H1 (cell line): ENCODE measurements around the gene HYCC1. TPM values are rescaled to one million over a fixed set of nuclear protein-coding genes. Genes with fewer than 3 reads are reported as not detected.

Experiments used
- CTCF ChIA-PET: fragments of 300-600 bp; sonication (Branson Sonifier 250); formaldehyde crosslinking; loops from one replicate; lab custom pipeline; 2021; ENCODE audit not compliant: partially characterized antibody; lab: Charles Lee
- POLR2A ChIA-PET: fragments of 300-600 bp; sonication (Branson Sonifier 250); formaldehyde crosslinking; loops from one replicate; lab custom pipeline; 2021; ENCODE audit warnings: inconsistent platforms; ENCODE audit not compliant: partially characterized antibody; lab: Charles Lee
- DNase-seq, 2 experiments: peaks; one replicate each; pipeline versions ENCODE4 v3.0.0 to v3.0.0-alpha.2; 2010 to 2022; ENCODE audit warnings: low spot score in 2 of 2, low read depth in 1 of 2, mixed read lengths in 1 of 2
- FAIRE-seq: peaks from 2 replicates; lab custom pipeline; 2011; peaks lifted over from hg19 to GRCh38; lab: Jason Lieb, UNC
- H2AFZ ChIP-seq: 2 replicates; pipeline ENCODE4 v1.8.1; 2012; ENCODE audit warnings: low read length, inconsistent platforms
- H2AK5ac ChIP-seq: 2 replicates; pipeline ENCODE4 v1.6.1; 2013; ENCODE audit warnings: low read depth, low read length
- H2BK120ac ChIP-seq: replicated peaks from 2 replicates; pipeline ENCODE3; 2013; ENCODE audit warnings: low read depth, low read length, inconsistent platforms
- H2BK12ac ChIP-seq: 2 replicates; pipeline ENCODE4 v1.6.1; 2013; ENCODE audit warnings: low read depth, low read length
- H2BK15ac ChIP-seq: 2 replicates; pipeline ENCODE4 v1.6.1; 2013; ENCODE audit warnings: low read length
- H2BK20ac ChIP-seq: 2 replicates; pipeline ENCODE4 v1.6.1; 2013; ENCODE audit warnings: low read length
- H2BK5ac ChIP-seq: 2 replicates; pipeline ENCODE4 v1.6.1; 2013; ENCODE audit warnings: low read depth, low read length
- H3K14ac ChIP-seq: 2 replicates; pipeline ENCODE4 v1.6.1; 2013; ENCODE audit warnings: inconsistent platforms; ENCODE audit not compliant: insufficient read length
- H3K18ac ChIP-seq: 2 replicates; pipeline ENCODE4 v1.6.1; 2013; ENCODE audit warnings: low read length; ENCODE audit errors: extremely low read depth
- H3K23ac ChIP-seq: 2 replicates; pipeline ENCODE4 v1.6.1; 2013; ENCODE audit warnings: inconsistent platforms; ENCODE audit not compliant: insufficient read length
- H3K23me2 ChIP-seq: 2 replicates; pipeline ENCODE4 v1.6.1; 2013; ENCODE audit warnings: low read depth, low read length
- H3K27ac ChIP-seq: 2 replicates; pipeline ENCODE4 v1.6.1; 2011; ENCODE audit warnings: low read depth, low read length, inconsistent platforms
- H3K27me3 ChIP-seq, 4 experiments: replicated peaks in 1 of 4; 1 replicate in 1 of 4; 2 replicates in 3 of 4; pipeline versions ENCODE4 v1.6.1 to v1.8.1; 2011 to 2013; ENCODE audit warnings: low read length in 3 of 4, mild to moderate bottlenecking in 3 of 4, inconsistent platforms in 2 of 4, mixed read lengths in 2 of 4, moderate library complexity in 1 of 4; ENCODE audit not compliant: control insufficient read depth in 3 of 4, insufficient read depth in 3 of 4; ENCODE audit errors: extremely low read depth in 1 of 4
- H3K36me3 ChIP-seq, 4 experiments: 2 replicates each; pipeline versions ENCODE4 v1.6.1 to v1.8.1; 2011 to 2013; ENCODE audit warnings: mild to moderate bottlenecking in 4 of 4, low read length in 3 of 4, moderate library complexity in 2 of 4, control low read depth in 1 of 4, inconsistent platforms in 1 of 4; ENCODE audit not compliant: insufficient read depth in 4 of 4, control insufficient read depth in 2 of 4
- H3K4ac ChIP-seq: replicated peaks from 2 replicates; pipeline ENCODE3; 2013; ENCODE audit warnings: low read length, low read depth, mixed read lengths, inconsistent platforms; ENCODE audit not compliant: insufficient read length
- H3K4me1 ChIP-seq, 4 experiments: replicated peaks in 1 of 4; 1 replicate in 1 of 4; 2 replicates in 3 of 4; pipeline versions ENCODE4 v1.6.1 to v1.8.1; 2011 to 2013; ENCODE audit warnings: low read length in 3 of 4, inconsistent platforms in 2 of 4, mixed read lengths in 1 of 4; ENCODE audit not compliant: insufficient read depth in 4 of 4, control insufficient read depth in 3 of 4
- H3K4me2 ChIP-seq, 2 experiments: 2 replicates each; pipeline versions ENCODE4 v1.6.1 to v1.8.1; 2011 to 2013; ENCODE audit warnings: low read depth in 2 of 2, low read length in 2 of 2, control low read depth in 1 of 2, inconsistent platforms in 1 of 2, mild to moderate bottlenecking in 1 of 2; ENCODE audit not compliant: insufficient read depth in 1 of 2
- H3K4me3 ChIP-seq, 4 experiments: fragments of 200-600, 300-600 bp in 1 of 4; sonication (generic), shearing (Covaris generic), sonication (Bioruptor Twin) in 1 of 4; 2 replicates each; pipeline versions ENCODE4 v1.5.1 to v1.8.1; 2011 to 2016; ENCODE audit warnings: low read length in 4 of 4, low read depth in 3 of 4, control low read depth in 2 of 4, inconsistent platforms in 2 of 4, mild to moderate bottlenecking in 2 of 4, mixed read lengths in 1 of 4, moderate library complexity in 1 of 4; ENCODE audit not compliant: insufficient read depth in 2 of 4; ENCODE audit errors: extremely low read depth in 1 of 4
- H3K56ac ChIP-seq: replicated peaks from 2 replicates; pipeline ENCODE3; 2013; ENCODE audit warnings: low read depth, mild to moderate bottlenecking, mixed read lengths, low read length, inconsistent platforms; ENCODE audit not compliant: insufficient read length
- H3K79me1 ChIP-seq: 2 replicates; pipeline ENCODE4 v1.6.1; 2013; ENCODE audit warnings: low read depth, low read length, control low read depth
- H3K79me2 ChIP-seq, 2 experiments: 2 replicates each; pipeline versions ENCODE4 v1.6.1 to v1.8.1; 2012 to 2013; ENCODE audit warnings: low read length in 2 of 2, mild to moderate bottlenecking in 2 of 2, inconsistent platforms in 1 of 2; ENCODE audit not compliant: insufficient read depth in 2 of 2, control insufficient read depth in 1 of 2
- H3K9ac ChIP-seq, 4 experiments: replicated peaks in 1 of 4; 1 replicate in 1 of 4; 2 replicates in 3 of 4; pipeline versions ENCODE4 v1.6.1 to v1.8.1; 2011 to 2013; ENCODE audit warnings: low read depth in 3 of 4, low read length in 3 of 4, control low read depth in 2 of 4, mild to moderate bottlenecking in 2 of 4, moderate library complexity in 2 of 4, inconsistent platforms in 1 of 4; ENCODE audit errors: extremely low read depth in 1 of 4
- H3K9me3 ChIP-seq, 2 experiments: 2 replicates each; pipeline versions ENCODE4 v1.6.1 to v1.8.1; 2012 to 2013; ENCODE audit warnings: mild to moderate bottlenecking in 2 of 2, moderate library complexity in 2 of 2, control low read depth in 1 of 2, inconsistent platforms in 1 of 2, low read depth in 1 of 2, low read length in 1 of 2, mixed read lengths in 1 of 2; ENCODE audit not compliant: insufficient read depth in 2 of 2
- H4K20me1 ChIP-seq, 2 experiments: replicated peaks in 1 of 2; 2 replicates each; pipeline versions ENCODE3 to v1.8.1; 2011 to 2013; ENCODE audit warnings: inconsistent platforms in 2 of 2, low read length in 2 of 2, mild to moderate bottlenecking in 1 of 2; ENCODE audit not compliant: insufficient read depth in 2 of 2, control insufficient read depth in 1 of 2
- H4K5ac ChIP-seq: 2 replicates; pipeline ENCODE4 v1.6.1; 2013; ENCODE audit warnings: low read length, low read depth, mixed read lengths, inconsistent platforms; ENCODE audit not compliant: insufficient read length
- H4K8ac ChIP-seq: 2 replicates; pipeline ENCODE4 v1.8.0; 2013; ENCODE audit warnings: mild to moderate bottlenecking, moderate library complexity, low read length, inconsistent platforms; ENCODE audit not compliant: insufficient read depth; ENCODE audit errors: extremely low read depth
- H4K91ac ChIP-seq: replicated peaks from 2 replicates; pipeline ENCODE3; 2013; ENCODE audit warnings: low read length, mixed read lengths, inconsistent platforms; ENCODE audit not compliant: insufficient read length
- CBX5 ChIP-seq: fragments of 300-800, 300-1000 bp; sonication (generic); IDR thresholded peaks from 2 replicates; pipeline ENCODE4 v1.7.1; 2016; ENCODE audit warnings: antibody characterized with exemption, low read length, low read depth
- KDM4A ChIP-seq: IDR thresholded peaks from one replicate; pipeline ENCODE4 v1.7.1; 2012; ENCODE audit warnings: low read depth, mild to moderate bottlenecking, moderate library complexity, low read length, inconsistent platforms; ENCODE audit not compliant: severe bottlenecking
- KDM5A ChIP-seq: fragments of 200-600 bp; IDR thresholded peaks from 2 replicates; pipeline ENCODE4 v1.7.1; 2012; ENCODE audit warnings: mild to moderate bottlenecking, low read length, inconsistent platforms, mixed read lengths
- RBBP5 ChIP-seq: IDR thresholded peaks from 2 replicates; pipeline ENCODE4 v1.7.1; 2012; ENCODE audit warnings: low read depth, mild to moderate bottlenecking, inconsistent platforms, low read length, moderate library complexity, borderline replicate concordance
- SRF ChIP-seq: IDR thresholded peaks from 2 replicates; pipeline ENCODE4 v1.6.1; 2011; ENCODE audit warnings: mild to moderate bottlenecking, low read depth, low read length, moderate library complexity
- SUZ12 ChIP-seq: fragments of 200-600 bp; sonication (generic); IDR thresholded peaks from 2 replicates; pipeline ENCODE4 v1.6.1; 2012; ENCODE audit warnings: mild to moderate bottlenecking, inconsistent platforms, low read length, moderate library complexity, mixed read lengths
- WGBS, 2 experiments: shearing (Covaris generic) in 1 of 2; methylation state at CpG; one replicate each; pipeline versions ENCODE4 v1.1.6 to v1.1.7; 2013 to 2015; ENCODE audit warnings: low lambda C conversion rate in 2 of 2, mixed read lengths in 2 of 2, inconsistent platforms in 1 of 2, low coverage in 1 of 2, missing lambda C conversion rate in 1 of 2; ENCODE audit not compliant: insufficient replicate concordance in 2 of 2, insufficient coverage in 1 of 2, insufficient read length in 1 of 2; ENCODE audit errors: extremely low coverage in 1 of 2, missing lambda C conversion rate in 1 of 2; 5-methylcytosine and 5-hydroxymethylcytosine counted together
- polyA plus RNA-seq, 7 experiments: library from polyadenylated mRNA; depleted of rRNA in 3 of 7; stranded (reverse) in 5 of 7; unstranded in 2 of 7; fragments of >200 nt in 5 of 7; fragments of 200-250 nt in 2 of 7; gene quantifications; 1 replicate in 5 of 7; 2 replicates in 1 of 7; 4 replicates in 1 of 7; pipeline versions ENCODE4 v1.2.1 to v1.2.3, GENCODE V29; 2011 to 2013; ENCODE audit warnings: missing spikeins in 2 of 7, mixed read lengths in 2 of 7
- total RNA-seq: library from RNA; stranded (reverse); fragmentation: NEBNext Ultra II Directional; extraction: Animal tissue kit (Norgen Biotek cat#: 25700); gene quantifications from 2 replicates; pipeline ENCODE4 v1.2.1, GENCODE V29; 2021
- TF ChIP-seq, protein P1 (sequence below): IDR thresholded peaks from 2 replicates; pipeline ENCODE4 v1.6.1; 2011; ENCODE audit warnings: low read length, improper control_type of control experiment

The HYCC1 gene
- total and polyA plus RNA-seq, 2 of the 8 experiments (the other 6 are each of a cell fraction or from before 2014, with no cell fraction given), result 20.2 to 142 TPM

DNA sequence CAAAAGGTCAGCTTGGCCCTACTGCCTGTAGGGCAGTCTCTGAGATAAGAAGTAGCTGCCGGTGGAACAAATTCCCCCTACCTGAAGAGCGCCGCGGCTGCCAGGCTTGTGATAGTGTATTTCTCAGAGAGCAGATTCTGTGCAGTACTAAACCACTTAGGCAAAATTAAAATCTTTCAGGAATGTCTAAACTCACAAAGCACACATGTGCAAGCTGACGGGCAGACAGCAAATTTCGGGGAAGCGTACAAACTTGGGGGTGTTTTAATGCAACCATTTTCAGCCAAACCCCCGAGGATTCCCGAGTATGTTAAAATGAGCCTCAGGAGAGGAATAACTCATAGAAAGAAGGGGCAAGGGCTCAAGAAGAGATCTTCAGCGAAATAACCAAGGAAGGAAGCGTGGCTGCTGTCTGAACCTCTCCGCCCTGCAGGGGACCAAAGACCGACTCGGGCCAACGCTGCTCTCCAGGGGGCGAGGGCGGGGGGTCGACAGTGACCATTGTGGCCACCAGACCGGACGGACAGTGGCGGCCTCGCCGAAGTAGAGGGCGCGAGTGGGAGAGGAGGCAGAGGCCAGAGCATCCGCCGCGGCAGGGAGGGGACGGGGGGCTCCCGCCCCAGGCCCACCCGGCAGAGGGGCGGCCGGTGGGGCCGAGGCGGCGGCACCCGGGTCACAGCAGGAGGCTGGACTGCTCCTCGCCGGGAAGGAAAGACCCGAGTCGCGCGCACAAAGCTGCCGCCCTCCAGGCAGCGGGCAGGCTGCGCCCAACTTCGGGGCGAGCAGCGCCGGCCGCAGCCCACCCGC is 819 bp downstream of the HYCC1 start:
- peaks cover 5 to 51% of the 10 kb centered on the region in 2 experiments for H3K79me2 ChIP-seq
- H2AFZ ChIP-seq, result no peak overlapping the region
- CTCF ChIA-PET, result interaction anchor here (0.9 to 2.3 kb wide), 7 partner anchors 10 to 42 kb away, joined by 3 to 7 read pairs (median 3); no protein-coding TSS in a partner anchor
- TF ChIP-seq CBX5 (no peak), KDM5A (no peak), SUZ12 (no peak), SRF (no peak), KDM4A (peak; percentile 59), RBBP5 (peak; percentile 81; the same call in 1 of the 2 replicates)
- TF ChIP-seq, protein P1, sequence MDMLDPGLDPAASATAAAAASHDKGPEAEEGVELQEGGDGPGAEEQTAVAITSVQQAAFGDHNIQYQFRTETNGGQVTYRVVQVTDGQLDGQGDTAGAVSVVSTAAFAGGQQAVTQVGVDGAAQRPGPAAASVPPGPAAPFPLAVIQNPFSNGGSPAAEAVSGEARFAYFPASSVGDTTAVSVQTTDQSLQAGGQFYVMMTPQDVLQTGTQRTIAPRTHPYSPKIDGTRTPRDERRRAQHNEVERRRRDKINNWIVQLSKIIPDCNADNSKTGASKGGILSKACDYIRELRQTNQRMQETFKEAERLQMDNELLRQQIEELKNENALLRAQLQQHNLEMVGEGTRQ, result no peak

More for the DNA sequence above, 819 bp downstream of the HYCC1 start:
- Histone ChIP-seq H4K91ac (no peak overlapping the region), H2BK20ac (no peak overlapping the region), H3K79me1 (peaks cover 2% of the 10 kb centered on the region; the same call in 1 of the 2 replicates), H2BK12ac (no peak overlapping the region), H3K4ac (no peak overlapping the region), H3K4me1 (peaks cover 0 to 6% (median 1%) of the 10 kb centered on the region in 4 experiments; a peak in 3 of 7 replicates), H4K20me1 (peaks cover 4% of the 10 kb centered on the region in 2 experiments), H2AK5ac (no peak overlapping the region), H3K18ac (no peak overlapping the region), H3K14ac (no peak overlapping the region), H3K27ac (no peak overlapping the region), H3K4me3 (peak overlapping the region; percentile 68 to 95 (median 85)), H3K36me3 (no peaks in the 10 kb centered on the region), H2BK15ac (no peak overlapping the region), H4K8ac (no peak overlapping the region), H2BK5ac (0 out of 2 replicates have a peak overlapping the region, but pooled peaks have one; percentile 8), H3K23ac (no peak overlapping the region), H2BK120ac (no peak overlapping the region), H3K4me2 (peak overlapping the region; percentile 81 to 84), H3K9ac (peak overlapping the region; percentile 47 to 79 (median 50); a peak in 5 of 7 replicates), H3K56ac (no peak overlapping the region), H3K27me3 (no peaks in the 10 kb centered on the region), H4K5ac (no peak overlapping the region), H3K23me2 (peaks cover 5% of the 10 kb centered on the region; the same call in 1 of the 2 replicates), H3K9me3 (no peaks in the 10 kb centered on the region)
- DNase-seq, result peak in 1 of 2 experiments; percentile 66
- POLR2A ChIA-PET, result interaction anchor here (0.6 to 2.9 kb wide), 12 partner anchors 10 to 157 kb away, joined by 3 to 13 read pairs (median 4); no protein-coding TSS in a partner anchor
- WGBS, 2 experiments, result 3% methylated on average over 38 of the region's 52 CpGs; no CpG with 5 or more reads in 1 of the 2 experiments
- no peak for FAIRE-seq
